Heart left ventricle (tissue), 13 donors: ENCODE results near the gene TMEM51.

Experiments
- CTCF ChIP-seq, 12 donors: fragments of 200-600 bp; sonication (generic) in 4 of 12; IDR thresholded peaks; one replicate each; pipeline versions ENCODE4 v1.5.0 to v1.8.0; 2018 to 2022; ENCODE audit warnings: antibody characterized with exemption in 12 of 12, mild to moderate bottlenecking in 5 of 12
- POLR2A ChIP-seq, 2 donors: fragments of 450-650 bp; IDR thresholded peaks; one replicate each; pipeline ENCODE4 v1.6.1; 2017; ENCODE audit warnings: antibody characterized with exemption in 2 of 2, mild to moderate bottlenecking in 2 of 2, moderate library complexity in 2 of 2
- donor health status: ischemic (EF 13 %, LVEDD 7.1; RV severe dilation, severe dysfunction).
- donor health status: DM: no; HTN: yes; CAD: no.
- donor health status: DM: no; HTN: no; CAD: no.
- donor health status: ischemic (EF 25% LVEDD 6.9; RV normal size, moderate dysfunction).
- donor health status: ischemic (EF 25% LVEDD 5.7; RV mildly dilated, moderate dysfunction).
- donor health status: ischemic (EF 35%, LVEDD 5.7; RV mildly dilated, moderate dysfunction).
- donor health status: nonischemic (EF 11% LVEDD 7.7; RV severe dilation, severe dysfunction).
- donor health status: DM: yes; HTN: yes; CAD: no.
- donor health status: PGD.
- donor health status: ischemic (EF 29% LVEDD 5.4; RV normal size, mild dysfunction).
- donor health status: nonischemic (EF 23%, LVEDD 6.1; RV moderate dilation, normal function).

- TF ChIP-seq CTCF (IDR thresholded peaks at IDR 0.05) (no peak), POLR2A (IDR thresholded peaks at IDR 0.05) (no peak)
Measured at GRCh38 chr1:15181564-15181963, 28.0 kb downstream of the TMEM51 start.
